SK-N-SH treated with all-trans-retinoic acid at 6 μM for 48 hours (cell line): ENCODE results near the gene HAO1.

Source experiments
- ARNTL ChIP-seq: fragments of 450-650 bp; formaldehyde crosslinking; IDR thresholded peaks from 2 replicates; pipeline ENCODE4 v1.5.0; 2020; ENCODE audit warnings: low read depth, mild to moderate bottlenecking, moderate library complexity, borderline replicate concordance
- BACH2 ChIP-seq: fragments of 250-450 bp; sonication (Bioruptor Pico); IDR thresholded peaks from 2 replicates; pipeline ENCODE4 v1.9.0; 2021; ENCODE audit warnings: mild to moderate bottlenecking, borderline replicate concordance
- GLIS3 ChIP-seq: fragments of 250-450 bp; sonication (Bioruptor Pico); IDR thresholded peaks from 2 replicates; pipeline ENCODE4 v1.5.0; 2020; ENCODE audit warnings: mild to moderate bottlenecking, moderate library complexity
- OSR1 ChIP-seq: fragments of 250-450 bp; sonication (Bioruptor Pico); IDR thresholded peaks from 2 replicates; pipeline ENCODE4 v1.8.0; 2022; ENCODE audit warnings: moderate library complexity, mild to moderate bottlenecking, inconsistent platforms
- RARB ChIP-seq: fragments of 250-450 bp; sonication (Bioruptor Pico); IDR thresholded peaks from 2 replicates; pipeline ENCODE4 v1.8.0; 2021; ENCODE audit warnings: mild to moderate bottlenecking, moderate library complexity
- TCF4 ChIP-seq: fragments of 250-450 bp; sonication (Bioruptor Pico); IDR thresholded peaks from 2 replicates; pipeline ENCODE4 v1.8.0; 2021; ENCODE audit warnings: mild to moderate bottlenecking, moderate library complexity, borderline replicate concordance
- TOX ChIP-seq: fragments of 250-450 bp; sonication (Bioruptor Pico); IDR thresholded peaks from 2 replicates; pipeline ENCODE4 v1.8.0; 2021; ENCODE audit warnings: mild to moderate bottlenecking, moderate library complexity, borderline replicate concordance
- ZC3H10 ChIP-seq: fragments of 250-450 bp; sonication (Bioruptor Pico); IDR thresholded peaks from 2 replicates; pipeline ENCODE4 v1.5.1; 2021; ENCODE audit warnings: mild to moderate bottlenecking, moderate library complexity
- ZFP3 ChIP-seq: fragments of 250-450 bp; sonication (Bioruptor Pico); IDR thresholded peaks from 2 replicates; pipeline ENCODE4 v1.5.0; 2020; ENCODE audit warnings: mild to moderate bottlenecking, moderate library complexity
- ZFP30 ChIP-seq: fragments of 450-650 bp; formaldehyde crosslinking; IDR thresholded peaks from 2 replicates; pipeline ENCODE4 v1.5.0; 2022; ENCODE audit warnings: mild to moderate bottlenecking, moderate library complexity
- ZNF70 ChIP-seq: fragments of 450-650 bp; formaldehyde crosslinking; IDR thresholded peaks from 2 replicates; pipeline ENCODE4 v1.5.0; 2020; ENCODE audit warnings: mild to moderate bottlenecking, moderate library complexity
- TF ChIP-seq, protein P1 (sequence below): fragments of 250-450 bp; sonication (Bioruptor Pico); IDR thresholded peaks from 2 replicates; pipeline ENCODE4 v1.8.0; 2020; ENCODE audit warnings: mild to moderate bottlenecking, moderate library complexity, borderline replicate concordance
- TF ChIP-seq, protein P2 (sequence below): fragments of 250-450 bp; sonication (Bioruptor Pico); IDR thresholded peaks from 2 replicates; pipeline ENCODE4 v1.8.0; 2021; ENCODE audit warnings: low read depth, mild to moderate bottlenecking, moderate library complexity, borderline replicate concordance
- TF ChIP-seq, protein P3 (sequence below): fragments of 250-450 bp; sonication (Bioruptor Pico); IDR thresholded peaks from 2 replicates; pipeline ENCODE4 v1.5.1; 2020; ENCODE audit warnings: low read depth, mild to moderate bottlenecking, moderate library complexity

DNA sequence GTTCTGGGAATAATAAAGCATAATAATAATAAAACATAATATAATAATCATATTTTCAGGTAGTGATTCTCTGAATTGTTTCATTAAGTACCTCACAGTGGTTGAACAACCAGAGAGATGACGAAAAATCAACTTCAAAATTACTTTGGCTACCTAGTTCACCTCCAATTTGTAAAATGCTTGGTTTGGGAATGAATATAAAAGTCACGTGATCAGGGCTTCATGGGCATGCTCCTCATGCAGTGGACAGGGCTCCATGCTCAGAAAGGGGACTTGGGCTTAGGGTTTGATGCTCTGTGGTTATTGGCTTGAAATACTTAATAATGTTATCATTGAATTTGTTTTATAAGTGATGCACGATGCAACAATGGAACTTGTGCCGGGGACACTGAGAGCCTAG lies 58.2 kb downstream of the HAO1 start:
- no peak for TF ChIP-seq ZFP3 (CRISPR knock-in tag)
- no peak for TF ChIP-seq RARB
- no peak for TF ChIP-seq ARNTL (CRISPR knock-in tag)
- TF ChIP-seq TCF4 (CRISPR knock-in tag), result no peak
- TF ChIP-seq ZFP30, result no peak
- TF ChIP-seq BACH2 (CRISPR knock-in tag), result no peak
- TF ChIP-seq, protein P1, sequence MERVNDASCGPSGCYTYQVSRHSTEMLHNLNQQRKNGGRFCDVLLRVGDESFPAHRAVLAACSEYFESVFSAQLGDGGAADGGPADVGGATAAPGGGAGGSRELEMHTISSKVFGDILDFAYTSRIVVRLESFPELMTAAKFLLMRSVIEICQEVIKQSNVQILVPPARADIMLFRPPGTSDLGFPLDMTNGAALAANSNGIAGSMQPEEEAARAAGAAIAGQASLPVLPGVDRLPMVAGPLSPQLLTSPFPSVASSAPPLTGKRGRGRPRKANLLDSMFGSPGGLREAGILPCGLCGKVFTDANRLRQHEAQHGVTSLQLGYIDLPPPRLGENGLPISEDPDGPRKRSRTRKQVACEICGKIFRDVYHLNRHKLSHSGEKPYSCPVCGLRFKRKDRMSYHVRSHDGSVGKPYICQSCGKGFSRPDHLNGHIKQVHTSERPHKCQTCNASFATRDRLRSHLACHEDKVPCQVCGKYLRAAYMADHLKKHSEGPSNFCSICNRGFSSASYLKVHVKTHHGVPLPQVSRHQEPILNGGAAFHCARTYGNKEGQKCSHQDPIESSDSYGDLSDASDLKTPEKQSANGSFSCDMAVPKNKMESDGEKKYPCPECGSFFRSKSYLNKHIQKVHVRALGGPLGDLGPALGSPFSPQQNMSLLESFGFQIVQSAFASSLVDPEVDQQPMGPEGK (CRISPR knock-in tag), result no peak
- TF ChIP-seq OSR1 (CRISPR knock-in tag), result no peak
- TF ChIP-seq, protein P2, sequence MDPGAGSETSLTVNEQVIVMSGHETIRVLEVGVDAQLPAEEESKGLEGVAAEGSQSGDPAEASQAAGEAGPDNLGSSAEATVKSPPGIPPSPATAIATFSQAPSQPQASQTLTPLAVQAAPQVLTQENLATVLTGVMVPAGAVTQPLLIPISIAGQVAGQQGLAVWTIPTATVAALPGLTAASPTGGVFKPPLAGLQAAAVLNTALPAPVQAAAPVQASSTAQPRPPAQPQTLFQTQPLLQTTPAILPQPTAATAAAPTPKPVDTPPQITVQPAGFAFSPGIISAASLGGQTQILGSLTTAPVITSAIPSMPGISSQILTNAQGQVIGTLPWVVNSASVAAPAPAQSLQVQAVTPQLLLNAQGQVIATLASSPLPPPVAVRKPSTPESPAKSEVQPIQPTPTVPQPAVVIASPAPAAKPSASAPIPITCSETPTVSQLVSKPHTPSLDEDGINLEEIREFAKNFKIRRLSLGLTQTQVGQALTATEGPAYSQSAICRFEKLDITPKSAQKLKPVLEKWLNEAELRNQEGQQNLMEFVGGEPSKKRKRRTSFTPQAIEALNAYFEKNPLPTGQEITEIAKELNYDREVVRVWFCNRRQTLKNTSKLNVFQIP (CRISPR knock-in tag), result no peak
- TF ChIP-seq, protein P3, sequence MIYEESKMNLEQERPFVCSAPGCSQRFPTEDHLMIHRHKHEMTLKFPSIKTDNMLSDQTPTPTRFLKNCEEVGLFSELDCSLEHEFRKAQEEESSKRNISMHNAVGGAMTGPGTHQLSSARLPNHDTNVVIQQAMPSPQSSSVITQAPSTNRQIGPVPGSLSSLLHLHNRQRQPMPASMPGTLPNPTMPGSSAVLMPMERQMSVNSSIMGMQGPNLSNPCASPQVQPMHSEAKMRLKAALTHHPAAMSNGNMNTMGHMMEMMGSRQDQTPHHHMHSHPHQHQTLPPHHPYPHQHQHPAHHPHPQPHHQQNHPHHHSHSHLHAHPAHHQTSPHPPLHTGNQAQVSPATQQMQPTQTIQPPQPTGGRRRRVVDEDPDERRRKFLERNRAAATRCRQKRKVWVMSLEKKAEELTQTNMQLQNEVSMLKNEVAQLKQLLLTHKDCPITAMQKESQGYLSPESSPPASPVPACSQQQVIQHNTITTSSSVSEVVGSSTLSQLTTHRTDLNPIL, result no peak
- TF ChIP-seq ZNF70 (CRISPR knock-in tag), result no peak
- no peak for TF ChIP-seq ZC3H10 (CRISPR knock-in tag)
- no peak for TF ChIP-seq GLIS3 (CRISPR knock-in tag)
- no peak for TF ChIP-seq TOX (CRISPR knock-in tag)
